ENCODE data around the gene GAREM2.

GRCh38 chr2:26189123-26189522, 16.2 kb downstream of the GAREM2 start:
- no peak for TF ChIP-seq POLR2AphosphoS5 (IDR thresholded peaks at IDR 0.05)
- no peak for TF ChIP-seq CTCF (IDR thresholded peaks at IDR 0.05)
- no peak for TF ChIP-seq POLR2A (IDR thresholded peaks at IDR 0.05)
- no peak for TF ChIP-seq EP300 (IDR thresholded peaks at IDR 0.05)
